Naive thymus-derived CD8-positive, alpha-beta T cell (primary cell): Measurements from ENCODE around the gene ZC2HC1C. TPM values are rescaled to one million over a fixed set of nuclear protein-coding genes. Genes with fewer than 3 reads are reported as not detected.

ENCODE experiments used
- ATAC-seq, 2 donors: fragments of 150-1000 bp; cut with Tn5 transposase in 1 of 2; sonication (Bioruptor Pico), chemical (Tn5 transposase) in 1 of 2; 1 replicate in 1 of 2; 2 replicates in 1 of 2; pipeline ENCODE4 v1.10.0; 2021; ENCODE audit warnings: mild to moderate bottlenecking in 2 of 2, moderate library complexity in 2 of 2
- POLR2A ChIA-PET: fragments of 350-600 bp; sonication (Branson Sonifier 250); formaldehyde crosslinking; loops from one replicate; lab custom pipeline; 2021; ENCODE audit warnings: antibody characterized with exemption; lab: Charles Lee
- DNase-seq, 10 donors: peaks; one replicate each; pipeline versions ENCODE4 v3.0.0 to v3.0.0-alpha.2; 2020 to 2022
- H3K27ac Mint-ChIP-seq, 10 donors: one replicate each; pipeline ENCODE4 v1.8.0; 2020 to 2022; ENCODE audit warnings: mild to moderate bottlenecking in 10 of 10, mixed read lengths in 10 of 10, moderate library complexity in 4 of 10, inconsistent platforms in 1 of 10
- H3K27me3 Mint-ChIP-seq, 5 donors: one replicate each; pipeline ENCODE4 v1.8.0; 2021 to 2022; ENCODE audit warnings: mixed read lengths in 5 of 5
- H3K36me3 Mint-ChIP-seq, 3 donors: one replicate each; pipeline ENCODE4 v1.8.0; 2020 to 2022; ENCODE audit warnings: mixed read lengths in 3 of 3, mild to moderate bottlenecking in 2 of 3, inconsistent platforms in 1 of 3
- H3K4me1 Mint-ChIP-seq, 4 donors: one replicate each; pipeline ENCODE4 v1.8.0; 2021 to 2022; ENCODE audit warnings: mixed read lengths in 4 of 4
- H3K4me3 Mint-ChIP-seq, 10 donors: one replicate each; pipeline ENCODE4 v1.8.0; 2020 to 2022; ENCODE audit warnings: mild to moderate bottlenecking in 10 of 10, mixed read lengths in 10 of 10, moderate library complexity in 6 of 10, inconsistent platforms in 1 of 10
- H3K9me3 Mint-ChIP-seq, 9 donors: one replicate each; pipeline ENCODE4 v1.8.0; 2020 to 2022; ENCODE audit warnings: mixed read lengths in 9 of 9, mild to moderate bottlenecking in 3 of 9, inconsistent platforms in 1 of 9, moderate library complexity in 1 of 9
- polyA plus RNA-seq, 3 donors: library from polyadenylated mRNA; unstranded; fragments of 300-500 nt; fragmentation: Illumina TruSeq; gene quantifications; one replicate each; pipeline ENCODE4 v1.2.3, GENCODE V29; 2021
- total RNA-seq, 8 experiments: library from RNA in 2 of 8; stranded (reverse) in 2 of 8; gene quantifications; one replicate each; pipeline ENCODE4 v1.2.3 and lab custom pipeline; 2021 to 2026

Gene ZC2HC1C
- total RNA-seq (under 1 TPM in 1 of 2 experiments, not detected in 1; 0.70 TPM), polyA plus RNA-seq (1 to 10 TPM in 1 of 3 donors, under 1 TPM in 1, not detected in 1; 0.69 to 1.2 TPM), total RNA-seq (lab: John Stamatoyannopoulos, UW) (0 to 0.39 (median 0.21) reads per million in 6 experiments)

- H3K36me3 Mint-ChIP-seq: no peaks in the 10 kb centered on the region
- H3K4me1 Mint-ChIP-seq: peaks cover 2 to 8% (median 5%) of the 10 kb centered on the region in 4 donors
- ATAC-seq (peak; percentile 84 to 89), DNase-seq (peak in 9 of 10 donors; percentile 6 to 63 (median 33))
- POLR2A ChIA-PET: interaction anchor here (0.8 kb wide), 1 partner anchor 66 kb away, joined by 3 read pairs; the partner anchor contains the start of gene EIF2B2
- H3K4me3 Mint-ChIP-seq: peak within 1 kb of the TSS in 7 of 10 donors; percentile 43 to 72 (median 60)
- peak within 1 kb of the TSS in 8 of 10 donors; percentile 4 to 73 (median 65) for H3K27ac Mint-ChIP-seq
- no peaks in the 10 kb centered on the region for H3K9me3 Mint-ChIP-seq
- H3K27me3 Mint-ChIP-seq: no peaks in the 10 kb centered on the region
Observed at GRCh38 chr14:75069121-75069810, at the start of gene ZC2HC1C. Gene ZC2HC1C (plus strand): TSS chr14:75069641. CDS start chr14:75070574, 933 bp downstream.

- Mint-ChIP-seq H3K4me3 (no peak overlapping the region), H3K9me3 (no peaks in the 10 kb centered on the region), H3K27ac (peak overlapping the region in 1 of 10 donors; percentile 1), H3K27me3 (no peaks in the 10 kb centered on the region), H3K36me3 (peaks cover 0 to 53% (median 15%) of the 10 kb centered on the region in 3 donors), H3K4me1 (peaks cover 0 to 2% (median 0%) of the 10 kb centered on the region in 4 donors)
- no peak for ATAC-seq
- peak in 1 of 10 donors; percentile 1 for DNase-seq
- POLR2A ChIA-PET: no interaction called here
Observed at GRCh38 chr14:75022655-75023054, 46.8 kb upstream of the ZC2HC1C start.

- H3K9me3 Mint-ChIP-seq: no peaks in the 10 kb centered on the region
- H3K36me3 Mint-ChIP-seq: peaks cover 0 to 53% (median 15%) of the 10 kb centered on the region in 3 donors
- H3K27ac Mint-ChIP-seq: no peak overlapping the region
- no peak for DNase-seq
- no peak for ATAC-seq
- H3K4me3 Mint-ChIP-seq: no peak overlapping the region
- H3K27me3 Mint-ChIP-seq: no peaks in the 10 kb centered on the region
- POLR2A ChIA-PET: no interaction called here
- peaks cover 0 to 2% (median 0%) of the 10 kb centered on the region in 4 donors for H3K4me1 Mint-ChIP-seq
Observed at GRCh38 chr14:75023108-75023507, 46.3 kb upstream of the ZC2HC1C start.

GRCh38 chr14:75025082-75025481 is 44.4 kb upstream of the ZC2HC1C start:
- no peak overlapping the region for H3K4me3 Mint-ChIP-seq
- POLR2A ChIA-PET: no interaction called here
- no peak overlapping the region for H3K27ac Mint-ChIP-seq
- no peaks in the 10 kb centered on the region for H3K27me3 Mint-ChIP-seq
- peaks cover 0 to 51% (median 14%) of the 10 kb centered on the region in 3 donors for H3K36me3 Mint-ChIP-seq
- DNase-seq (no peak), ATAC-seq (no peak)
- no peaks in the 10 kb centered on the region for H3K9me3 Mint-ChIP-seq
- no peaks in the 10 kb centered on the region for H3K4me1 Mint-ChIP-seq

- POLR2A ChIA-PET: no interaction called here
- no peak for ATAC-seq
- H3K4me1 Mint-ChIP-seq: peaks cover 0 to 3% (median 0%) of the 10 kb centered on the region in 4 donors
Observed at GRCh38 chr14:75025876-75026275, 43.6 kb upstream of the ZC2HC1C start.

GRCh38 chr14:75030147-75030546 is 39.3 kb upstream of the ZC2HC1C start:
- no peak overlapping the region for H3K27ac Mint-ChIP-seq
- H3K4me3 Mint-ChIP-seq: no peak overlapping the region
- no peaks in the 10 kb centered on the region for H3K9me3 Mint-ChIP-seq
- no peak for DNase-seq
- POLR2A ChIA-PET: no interaction called here
- no peak for ATAC-seq
- no peaks in the 10 kb centered on the region for H3K27me3 Mint-ChIP-seq
- peaks cover 0 to 3% (median 0%) of the 10 kb centered on the region in 4 donors for H3K4me1 Mint-ChIP-seq
- peaks cover 9 to 62% (median 10%) of the 10 kb centered on the region in 3 donors for H3K36me3 Mint-ChIP-seq

More at GRCh38 chr14:75025876-75026275, 43.6 kb upstream of the ZC2HC1C start:
- no peak overlapping the region for H3K27ac Mint-ChIP-seq
- H3K27me3 Mint-ChIP-seq: no peaks in the 10 kb centered on the region
- peaks cover 7 to 52% (median 18%) of the 10 kb centered on the region in 3 donors for H3K36me3 Mint-ChIP-seq
- H3K4me3 Mint-ChIP-seq: no peak overlapping the region
- DNase-seq: no peak
- H3K9me3 Mint-ChIP-seq: no peaks in the 10 kb centered on the region

GRCh38 chr14:75032939-75033338 is 36.5 kb upstream of the ZC2HC1C start:
- H3K4me1 Mint-ChIP-seq: peaks cover 0 to 5% (median 2%) of the 10 kb centered on the region in 4 donors
- DNase-seq (no peak), ATAC-seq (no peak)
- H3K27me3 Mint-ChIP-seq: no peaks in the 10 kb centered on the region
- peak overlapping the region in 1 of 10 donors; percentile 21 for H3K27ac Mint-ChIP-seq
- POLR2A ChIA-PET: no interaction called here
- peaks cover 9 to 80% (median 12%) of the 10 kb centered on the region in 3 donors for H3K36me3 Mint-ChIP-seq
- no peaks in the 10 kb centered on the region for H3K9me3 Mint-ChIP-seq
- no peak overlapping the region for H3K4me3 Mint-ChIP-seq

GRCh38 chr14:75040507-75040906 is 28.9 kb upstream of the ZC2HC1C start:
- H3K36me3 Mint-ChIP-seq: peaks cover 0 to 50% (median 5%) of the 10 kb centered on the region in 3 donors
- no peaks in the 10 kb centered on the region for H3K9me3 Mint-ChIP-seq
- no peak overlapping the region for H3K27ac Mint-ChIP-seq
- H3K4me3 Mint-ChIP-seq: no peak overlapping the region
- POLR2A ChIA-PET: no interaction called here
- H3K27me3 Mint-ChIP-seq: no peaks in the 10 kb centered on the region
- peaks cover 4 to 19% (median 17%) of the 10 kb centered on the region in 4 donors for H3K4me1 Mint-ChIP-seq
- DNase-seq (no peak), ATAC-seq (no peak)

GRCh38 chr14:75040959-75041358 is 28.5 kb upstream of the ZC2HC1C start:
- POLR2A ChIA-PET: no interaction called here

GRCh38 chr14:75041613-75042012 is 27.8 kb upstream of the ZC2HC1C start:
- POLR2A ChIA-PET: interaction anchor here (0.9 kb wide), 1 partner anchor 85 kb away, joined by 3 read pairs; the partner anchor contains the start of gene NEK9
- no peak for DNase-seq
- ATAC-seq: no peak
- H3K4me1 Mint-ChIP-seq: peaks cover 6 to 29% (median 27%) of the 10 kb centered on the region in 4 donors
- no peaks in the 10 kb centered on the region for H3K9me3 Mint-ChIP-seq
- H3K4me3 Mint-ChIP-seq: no peak overlapping the region
- peaks cover 0 to 40% (median 10%) of the 10 kb centered on the region in 3 donors for H3K36me3 Mint-ChIP-seq
- no peak overlapping the region for H3K27ac Mint-ChIP-seq
- no peaks in the 10 kb centered on the region for H3K27me3 Mint-ChIP-seq

More at GRCh38 chr14:75040959-75041358, 28.5 kb upstream of the ZC2HC1C start:
- DNase-seq: no peak
- H3K36me3 Mint-ChIP-seq: peaks cover 0 to 45% (median 5%) of the 10 kb centered on the region in 3 donors
- no peak overlapping the region for H3K27ac Mint-ChIP-seq
- H3K4me3 Mint-ChIP-seq: no peak overlapping the region
- H3K27me3 Mint-ChIP-seq: no peaks in the 10 kb centered on the region
- no peaks in the 10 kb centered on the region for H3K9me3 Mint-ChIP-seq
- no peak for ATAC-seq
- H3K4me1 Mint-ChIP-seq: peaks cover 4 to 23% (median 21%) of the 10 kb centered on the region in 4 donors

GRCh38 chr14:75042035-75042434 is 27.4 kb upstream of the ZC2HC1C start:
- no peak for DNase-seq
- peaks cover 8 to 33% (median 28%) of the 10 kb centered on the region in 4 donors for H3K4me1 Mint-ChIP-seq
- no peak overlapping the region for H3K27ac Mint-ChIP-seq
- POLR2A ChIA-PET: interaction anchor here (0.9 kb wide), 1 partner anchor 85 kb away, joined by 3 read pairs; the partner anchor contains the start of gene NEK9
- peaks cover 0 to 35% (median 10%) of the 10 kb centered on the region in 3 donors for H3K36me3 Mint-ChIP-seq
- no peak for ATAC-seq
- H3K9me3 Mint-ChIP-seq: no peaks in the 10 kb centered on the region
- no peaks in the 10 kb centered on the region for H3K27me3 Mint-ChIP-seq
- H3K4me3 Mint-ChIP-seq: no peak overlapping the region

GRCh38 chr14:75044322-75044721 is 25.1 kb upstream of the ZC2HC1C start:
- ATAC-seq (no peak), DNase-seq (no peak)
- peak overlapping the region in 1 of 10 donors; percentile 2 for H3K27ac Mint-ChIP-seq
- H3K36me3 Mint-ChIP-seq: peaks cover 0 to 24% (median 11%) of the 10 kb centered on the region in 3 donors
- no peaks in the 10 kb centered on the region for H3K27me3 Mint-ChIP-seq
- H3K4me1 Mint-ChIP-seq: peaks cover 10 to 47% (median 34%) of the 10 kb centered on the region in 4 donors
- POLR2A ChIA-PET: no interaction called here
- H3K4me3 Mint-ChIP-seq: no peak overlapping the region
- peaks cover 0 to 2% (median 0%) of the 10 kb centered on the region in 9 donors for H3K9me3 Mint-ChIP-seq

GRCh38 chr14:75044752-75045151 is 24.7 kb upstream of the ZC2HC1C start:
- H3K36me3 Mint-ChIP-seq: peaks cover 0 to 26% (median 14%) of the 10 kb centered on the region in 3 donors
- no peaks in the 10 kb centered on the region for H3K27me3 Mint-ChIP-seq
- ATAC-seq (no peak), DNase-seq (no peak)
- peak overlapping the region in 1 of 10 donors; percentile 8 for H3K4me3 Mint-ChIP-seq
- no peak overlapping the region for H3K27ac Mint-ChIP-seq
- peaks cover 10 to 51% (median 38%) of the 10 kb centered on the region in 4 donors for H3K4me1 Mint-ChIP-seq
- peaks cover 0 to 2% (median 0%) of the 10 kb centered on the region in 9 donors for H3K9me3 Mint-ChIP-seq
- POLR2A ChIA-PET: no interaction called here
